Duodenal mucosa (tissue), 2 donors: ENCODE data around the gene ANO3.
"Not testable (repeated sequence)": the region's sequence is repeated elsewhere in the genome, so short reads cannot be mapped to it uniquely, and the experiment has no call there.

Source experiments
- H3K27ac ChIP-seq: one replicate; pipeline ENCODE4 v1.7.0; 2013; ENCODE audit warnings: low read depth, low read length
- H3K27me3 ChIP-seq, 2 donors: one replicate each; pipeline ENCODE4 v1.7.0; 2013; ENCODE audit warnings: low read length in 2 of 2, control low read depth in 1 of 2; ENCODE audit not compliant: insufficient read depth in 2 of 2, control insufficient read depth in 1 of 2
- H3K36me3 ChIP-seq, 2 donors: one replicate each; pipeline ENCODE4 v1.7.0; 2013; ENCODE audit warnings: low read length in 2 of 2, control low read depth in 1 of 2; ENCODE audit not compliant: insufficient read depth in 2 of 2, control insufficient read depth in 1 of 2
- H3K4me1 ChIP-seq, 2 donors: one replicate each; pipeline ENCODE4 v1.7.0; 2013; ENCODE audit warnings: low read length in 2 of 2, control low read depth in 1 of 2; ENCODE audit not compliant: insufficient read depth in 2 of 2, control insufficient read depth in 1 of 2
- H3K4me3 ChIP-seq, 2 donors: one replicate each; pipeline ENCODE4 v1.7.0; 2013; ENCODE audit warnings: low read length in 2 of 2, low read depth in 1 of 2
- H3K9ac ChIP-seq, 2 donors: one replicate each; pipeline ENCODE4 v1.7.0; 2013; ENCODE audit warnings: low read length in 2 of 2, low read depth in 1 of 2
- H3K9me3 ChIP-seq, 2 donors: one replicate each; pipeline ENCODE4 v1.7.0; 2013; ENCODE audit warnings: low read length in 2 of 2, control low read depth in 1 of 2; ENCODE audit not compliant: control insufficient read depth in 1 of 2

Gene ANO3

GRCh38 chr11:26579683-26580082 lies 247.8 kb downstream of the ANO3 start:
- Histone ChIP-seq H3K4me1 (no peaks in the 10 kb centered on the region), H3K27me3 (no peaks in the 10 kb centered on the region), H3K9ac (no peak overlapping the region), H3K27ac (no peak overlapping the region), H3K4me3 (no peak overlapping the region), H3K9me3 (no peaks in the 10 kb centered on the region), H3K36me3 (no peaks in the 10 kb centered on the region)

GRCh38 chr11:26580929-26581328 lies 249.0 kb downstream of the ANO3 start:
- Histone ChIP-seq H3K27me3 (no peaks in the 10 kb centered on the region), H3K27ac (no peak overlapping the region), H3K36me3 (no peaks in the 10 kb centered on the region), H3K4me1 (no peaks in the 10 kb centered on the region), H3K9me3 (no peaks in the 10 kb centered on the region), H3K4me3 (no peak overlapping the region), H3K9ac (no peak overlapping the region)

GRCh38 chr11:26583550-26583949 lies 251.6 kb downstream of the ANO3 start:
- no peaks in the 10 kb centered on the region for H3K27me3 ChIP-seq
- no peak overlapping the region for H3K4me3 ChIP-seq
- no peaks in the 10 kb centered on the region for H3K36me3 ChIP-seq
- H3K9me3 ChIP-seq, result no peaks in the 10 kb centered on the region
- no peaks in the 10 kb centered on the region for H3K4me1 ChIP-seq
- H3K27ac ChIP-seq, result no peak overlapping the region
- no peak overlapping the region for H3K9ac ChIP-seq

GRCh38 chr11:26584818-26585217 lies 252.9 kb downstream of the ANO3 start:
- H3K4me3 ChIP-seq, result no peak overlapping the region
- H3K27ac ChIP-seq, result no peak overlapping the region
- H3K4me1 ChIP-seq, result no peaks in the 10 kb centered on the region
- H3K27me3 ChIP-seq, result no peaks in the 10 kb centered on the region
- H3K36me3 ChIP-seq, result no peaks in the 10 kb centered on the region
- H3K9me3 ChIP-seq, result no peaks in the 10 kb centered on the region
- no peak overlapping the region for H3K9ac ChIP-seq

GRCh38 chr11:26587073-26587472 lies 255.1 kb downstream of the ANO3 start:
- H3K4me3 ChIP-seq, result no peak overlapping the region
- no peak overlapping the region for H3K9ac ChIP-seq
- H3K9me3 ChIP-seq, result no peaks in the 10 kb centered on the region
- no peaks in the 10 kb centered on the region for H3K4me1 ChIP-seq
- H3K36me3 ChIP-seq, result no peaks in the 10 kb centered on the region
- H3K27ac ChIP-seq, result no peak overlapping the region
- no peaks in the 10 kb centered on the region for H3K27me3 ChIP-seq

- no peaks in the 10 kb centered on the region for H3K4me1 ChIP-seq
- no peak overlapping the region for H3K27ac ChIP-seq
- no peaks in the 10 kb centered on the region for H3K9me3 ChIP-seq
- H3K27me3 ChIP-seq, result no peaks in the 10 kb centered on the region
- H3K36me3 ChIP-seq, result no peaks in the 10 kb centered on the region
- H3K9ac ChIP-seq, result no peak overlapping the region
- no peak overlapping the region for H3K4me3 ChIP-seq
Measured at GRCh38 chr11:26593691-26594090, 261.8 kb downstream of the ANO3 start.

GRCh38 chr11:26595207-26595865 lies 263.4 kb downstream of the ANO3 start:
- H3K27ac ChIP-seq, H3K36me3 ChIP-seq, H3K4me3 ChIP-seq, H3K4me1 ChIP-seq, H3K9me3 ChIP-seq, H3K27me3 ChIP-seq, H3K9ac ChIP-seq: not testable (repeated sequence)

GRCh38 chr11:26597049-26597689 lies 265.2 kb downstream of the ANO3 start:
- not testable (repeated sequence) for H3K4me3 ChIP-seq, H3K27me3 ChIP-seq, H3K4me1 ChIP-seq, H3K9me3 ChIP-seq, H3K27ac ChIP-seq, H3K9ac ChIP-seq, H3K36me3 ChIP-seq

- Histone ChIP-seq H3K27ac (no peak overlapping the region), H3K9me3 (no peaks in the 10 kb centered on the region), H3K4me3 (no peak overlapping the region), H3K27me3 (no peaks in the 10 kb centered on the region), H3K4me1 (no peaks in the 10 kb centered on the region), H3K36me3 (no peaks in the 10 kb centered on the region), H3K9ac (no peak overlapping the region)
Measured at GRCh38 chr11:26597899-26598298, 266.0 kb downstream of the ANO3 start.

- no peaks in the 10 kb centered on the region for H3K27me3 ChIP-seq
- H3K4me3 ChIP-seq, result no peak overlapping the region
- no peak overlapping the region for H3K9ac ChIP-seq
- no peaks in the 10 kb centered on the region for H3K36me3 ChIP-seq
- H3K4me1 ChIP-seq, result no peaks in the 10 kb centered on the region
- H3K9me3 ChIP-seq, result no peaks in the 10 kb centered on the region
- H3K27ac ChIP-seq, result no peak overlapping the region
Measured at GRCh38 chr11:26599425-26599824, 267.5 kb downstream of the ANO3 start.
